ENCODE results near the gene RRM2. TPM values are rescaled to one million over a fixed set of nuclear protein-coding genes. Genes with fewer than 3 reads are reported as not detected.

The RRM2 gene
- total RNA-seq, 1 experiment from 2014 or later, result 163 TPM

DNA sequence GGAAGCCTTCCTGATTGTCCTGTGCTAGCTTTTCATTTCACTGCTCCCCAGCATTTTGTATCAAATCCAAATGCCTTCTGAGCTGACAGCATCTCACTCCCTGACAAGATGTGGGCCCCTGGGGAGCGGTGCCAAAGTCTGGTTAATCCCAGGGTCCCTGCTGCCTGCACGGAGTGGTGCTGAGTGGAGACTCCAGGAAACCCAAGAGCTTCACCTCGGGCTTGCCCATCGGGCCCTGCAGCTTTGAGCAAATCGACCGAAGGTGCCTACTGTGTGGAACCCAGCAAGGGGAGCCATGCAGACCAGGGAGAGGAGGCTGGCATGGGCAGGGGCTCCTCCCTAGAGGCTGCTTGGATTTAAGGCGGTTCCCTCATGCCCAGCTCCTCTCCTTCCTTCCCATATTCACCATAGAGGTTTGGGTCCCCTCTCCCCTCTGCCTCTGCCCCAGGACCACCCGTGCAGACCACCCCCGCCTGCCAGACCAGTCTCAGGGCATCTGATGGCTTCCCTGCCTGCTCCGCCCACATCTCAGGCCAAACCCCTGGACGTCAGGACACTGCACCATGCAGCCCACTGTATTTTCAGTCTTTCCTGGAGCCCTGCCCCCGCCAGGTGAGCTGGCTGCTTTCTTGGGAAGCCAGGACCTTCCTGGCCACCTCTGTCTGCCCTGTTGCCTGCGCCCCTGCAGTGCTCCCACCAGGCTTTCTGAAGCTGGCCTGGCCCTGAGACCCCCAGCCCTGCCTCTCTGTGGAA is 37.8 kb downstream of the RRM2 start:
- Histone ChIP-seq H2AFZ (ENCODE audit: low read length) (no peak overlapping the region), H3K79me2 (ENCODE audit: insufficient read depth, low read length) (no peaks in the 10 kb centered on the region), H4K20me1 (ENCODE audit: control insufficient read depth, insufficient read depth, insufficient read length) (peaks cover 2% of the 10 kb centered on the region), H2BK120ac (ENCODE audit: low read depth, low read length, poor library complexity, severe bottlenecking) (no peak overlapping the region), H3T11ph (ENCODE audit: low read length) (no peak overlapping the region), H2AK5ac (ENCODE audit: insufficient read length, low read length) (no peak overlapping the region), H4K5ac (ENCODE audit: insufficient read length, low read depth, low read length) (no peak overlapping the region), H3K27me3 (ENCODE audit: insufficient read depth, low read length) (no peaks in the 10 kb centered on the region), H3K23ac (ENCODE audit: insufficient read length, low read depth, low read length) (no peak overlapping the region), H3K18ac (ENCODE audit: insufficient read length, low read depth, low read length) (no peak overlapping the region), H2BK20ac (ENCODE audit: low read depth, low read length, poor library complexity, severe bottlenecking) (no peak overlapping the region), H4K91ac (ENCODE audit: insufficient read length, low read depth, low read length) (no peak overlapping the region), H3K4me1 (ENCODE audit: insufficient read depth, low read length) (no peaks in the 10 kb centered on the region; the same call in 1 of the 2 replicates), H3K4me2 (ENCODE audit: insufficient read depth, insufficient read length, low read length) (no peak overlapping the region), H3K79me1 (ENCODE audit: insufficient read depth, low read depth, low read length, poor library complexity, severe bottlenecking) (no peaks in the 10 kb centered on the region), H2BK5ac (ENCODE audit: insufficient read length, low read length) (no peak overlapping the region), H3K9ac (ENCODE audit: extremely low read depth, insufficient read length, low read length) (no peak overlapping the region), H3K9me3 (ENCODE audit: control insufficient read depth, low read depth, low read length) (no peaks in the 10 kb centered on the region), H2BK15ac (ENCODE audit: low read depth, low read length) (no peak overlapping the region), H4K8ac (replicated peaks; ENCODE audit: insufficient read length, low read depth, low read length) (no peak overlapping the region), H3K23me2 (ENCODE audit: insufficient read length, low read depth, low read length, poor library complexity, severe bottlenecking) (no peaks in the 10 kb centered on the region), H3K56ac (ENCODE audit: insufficient read length, low read depth, low read length) (no peak overlapping the region), H3K14ac (ENCODE audit: insufficient read depth, low read length) (no peak overlapping the region; the same call in 1 of the 2 replicates), H2BK12ac (ENCODE audit: insufficient read length, low read depth, low read length) (no peak overlapping the region), H3K27ac (ENCODE audit: insufficient read length, low read depth, low read length) (no peak overlapping the region), H3K4ac (ENCODE audit: low read depth, low read length) (no peak overlapping the region)
- DNase-seq, result no peak
- H3K9me3 Mint-ChIP-seq, result no peaks in the 10 kb centered on the region
- peaks cover 9 to 23% of the 10 kb centered on the region in 2 experiments for H3K4me1 Mint-ChIP-seq
- H3K27ac Mint-ChIP-seq, result peak overlapping the region in 2 of 3 experiments; percentile 55 to 60; a peak in 4 of 7 replicates
- no peak overlapping the region; a peak in 1 of 5 replicates for H3K4me3 Mint-ChIP-seq
- WGBS (ENCODE audit: extremely low coverage, insufficient read length, low lambda C conversion rate), result no CpG with 5 or more reads among the region's 13 CpGs
- peaks cover 0 to 25% (median 6%) of the 10 kb centered on the region in 3 experiments; a peak in 5 of 7 replicates for H3K36me3 Mint-ChIP-seq (ENCODE audit: insufficient read depth in 1 of 3, low read depth in 3 of 3)
- TF ChIP-seq, protein P1, sequence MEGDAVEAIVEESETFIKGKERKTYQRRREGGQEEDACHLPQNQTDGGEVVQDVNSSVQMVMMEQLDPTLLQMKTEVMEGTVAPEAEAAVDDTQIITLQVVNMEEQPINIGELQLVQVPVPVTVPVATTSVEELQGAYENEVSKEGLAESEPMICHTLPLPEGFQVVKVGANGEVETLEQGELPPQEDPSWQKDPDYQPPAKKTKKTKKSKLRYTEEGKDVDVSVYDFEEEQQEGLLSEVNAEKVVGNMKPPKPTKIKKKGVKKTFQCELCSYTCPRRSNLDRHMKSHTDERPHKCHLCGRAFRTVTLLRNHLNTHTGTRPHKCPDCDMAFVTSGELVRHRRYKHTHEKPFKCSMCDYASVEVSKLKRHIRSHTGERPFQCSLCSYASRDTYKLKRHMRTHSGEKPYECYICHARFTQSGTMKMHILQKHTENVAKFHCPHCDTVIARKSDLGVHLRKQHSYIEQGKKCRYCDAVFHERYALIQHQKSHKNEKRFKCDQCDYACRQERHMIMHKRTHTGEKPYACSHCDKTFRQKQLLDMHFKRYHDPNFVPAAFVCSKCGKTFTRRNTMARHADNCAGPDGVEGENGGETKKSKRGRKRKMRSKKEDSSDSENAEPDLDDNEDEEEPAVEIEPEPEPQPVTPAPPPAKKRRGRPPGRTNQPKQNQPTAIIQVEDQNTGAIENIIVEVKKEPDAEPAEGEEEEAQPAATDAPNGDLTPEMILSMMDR (conservative IDR thresholded peaks at IDR 0.05), result no peak
- no peaks in the 10 kb centered on the region for H3K27me3 Mint-ChIP-seq (ENCODE audit: low read depth)
